Fibroblast of lung (primary cell): ENCODE data around the gene EFCAB6. TPM values are rescaled to one million over a fixed set of nuclear protein-coding genes. Genes with fewer than 3 reads are reported as not detected.

Experiments
- DNase-seq, 2 donors: peaks; one replicate each; pipeline versions ENCODE4 v3.0.0 to v3.0.0-alpha.2; 2010; ENCODE audit warnings: low read depth in 2 of 2
- H2AFZ ChIP-seq: 2 replicates; pipeline ENCODE4 v1.5.1; 2012; ENCODE audit warnings: low read length, control low read depth, inconsistent platforms
- H3K27ac ChIP-seq: 2 replicates; pipeline ENCODE4 v1.5.1; 2011; ENCODE audit warnings: low read length, control low read depth; ENCODE audit not compliant: insufficient read depth
- H3K27me3 ChIP-seq: 2 replicates; pipeline ENCODE4 v1.5.1; 2011; ENCODE audit warnings: mild to moderate bottlenecking, low read length; ENCODE audit not compliant: control insufficient read depth, insufficient read depth
- H3K36me3 ChIP-seq: 2 replicates; pipeline ENCODE4 v1.5.1; 2011; ENCODE audit warnings: low read length; ENCODE audit not compliant: control insufficient read depth, insufficient read depth
- H3K4me1 ChIP-seq: 2 replicates; pipeline ENCODE4 v1.5.1; 2011; ENCODE audit warnings: low read length; ENCODE audit not compliant: control insufficient read depth, insufficient read depth; ENCODE audit errors: extremely low read depth
- H3K4me2 ChIP-seq: 2 replicates; pipeline ENCODE4 v1.5.1; 2011; ENCODE audit warnings: low read length, control low read depth; ENCODE audit not compliant: insufficient read depth; ENCODE audit errors: extremely low read depth
- H3K4me3 ChIP-seq, 4 experiments: fragments of 200-600 bp in 1 of 4; sonication (generic) in 1 of 4; replicated peaks in 1 of 4; 2 replicates each; pipeline ENCODE4 v1.5.1; 2011 to 2016; ENCODE audit warnings: low read length in 4 of 4, low read depth in 3 of 4, mild to moderate bottlenecking in 3 of 4, control low read depth in 2 of 4, inconsistent platforms in 1 of 4, mixed read lengths in 1 of 4; ENCODE audit not compliant: insufficient read depth in 1 of 4; ENCODE audit errors: control extremely low read depth in 1 of 4
- H3K79me2 ChIP-seq: 2 replicates; pipeline ENCODE4 v1.5.1; 2012; ENCODE audit warnings: mild to moderate bottlenecking, low read length, inconsistent platforms; ENCODE audit not compliant: control insufficient read depth, insufficient read depth
- H3K9ac ChIP-seq: 2 replicates; pipeline ENCODE4 v1.5.1; 2011; ENCODE audit warnings: mild to moderate bottlenecking, low read length, control low read depth; ENCODE audit not compliant: insufficient read depth
- H3K9me3 ChIP-seq: 2 replicates; pipeline ENCODE4 v1.5.1; 2012; ENCODE audit warnings: low read depth, low read length; ENCODE audit not compliant: control insufficient read depth, insufficient read depth
- H4K20me1 ChIP-seq: 2 replicates; pipeline ENCODE4 v1.5.1; 2011; ENCODE audit warnings: low read length; ENCODE audit not compliant: control insufficient read depth, insufficient read depth; ENCODE audit errors: extremely low read depth
- CTCF ChIP-seq, 2 donors: IDR thresholded peaks in 1 of 2; conservative IDR thresholded peaks in 1 of 2; 1 replicate in 1 of 2; 2 replicates in 1 of 2; pipeline ENCODE4 v1.5.1; 2011 to 2012; ENCODE audit warnings: low read length in 2 of 2, control low read depth in 1 of 2, inconsistent platforms in 1 of 2, low read depth in 1 of 2, mild to moderate bottlenecking in 1 of 2
- EZH2 ChIP-seq: IDR thresholded peaks from 2 replicates; pipeline ENCODE4 v1.5.1; 2012; ENCODE audit warnings: low read length, control low read depth, mild to moderate bottlenecking; ENCODE audit errors: missing control alignments
- polyA plus RNA-seq, 2 donors: library from polyadenylated mRNA; depleted of rRNA in 1 of 2; stranded (reverse) in 1 of 2; unstranded in 1 of 2; fragments of >200 nt; gene quantifications; 2 replicates each; pipeline ENCODE4 v1.2.1, GENCODE V29; 2011 to 2012; ENCODE audit warnings: missing spikeins in 1 of 2
- total RNA-seq: library from RNA; depleted of rRNA; stranded (reverse); fragments of >200 nt; gene quantifications from 2 replicates; pipeline ENCODE4 v1.2.1, GENCODE V29; 2014

Gene EFCAB6
- total and polyA plus RNA-seq, 2 donors (not counting 1 experiment from before 2014, with no cell fraction given): 1.0 to 1.5 TPM

DNA sequence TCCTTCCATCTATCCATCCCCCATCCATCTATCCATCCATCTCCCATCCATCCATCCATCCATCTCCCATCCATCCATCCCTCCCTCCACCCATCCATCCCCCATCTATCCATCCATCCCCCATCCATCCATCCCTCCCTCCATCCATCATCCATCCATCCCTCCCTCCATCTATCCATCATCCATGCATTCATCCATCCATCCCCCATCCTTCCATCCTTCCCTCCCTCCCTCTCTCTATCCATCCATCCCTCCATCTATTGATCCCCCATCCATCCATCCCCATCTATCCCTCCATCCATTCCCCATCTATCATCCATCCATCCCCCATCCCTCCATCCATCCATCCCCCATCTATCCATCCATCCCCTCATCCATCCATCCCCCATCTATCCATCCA lies 303.6 kb downstream of the EFCAB6 start:
- Histone ChIP-seq H3K4me2 (no peak overlapping the region), H3K4me1 (no peaks in the 10 kb centered on the region), H2AFZ (no peak overlapping the region), H4K20me1 (no peaks in the 10 kb centered on the region), H3K79me2 (no peaks in the 10 kb centered on the region), H3K9ac (no peak overlapping the region), H3K9me3 (peaks cover 2% of the 10 kb centered on the region), H3K4me3 (no peak overlapping the region), H3K27ac (no peak overlapping the region), H3K36me3 (no peaks in the 10 kb centered on the region), H3K27me3 (no peaks in the 10 kb centered on the region)
- DNase-seq: no peak
- TF ChIP-seq EZH2: no peak
- no peak for TF ChIP-seq CTCF (conservative IDR thresholded peaks at IDR 0.05 in 1 of 2, IDR thresholded peaks at IDR 0.05 in 1 of 2; ENCODE audit: low read depth in 1 of 2, low read length in 2 of 2)

DNA sequence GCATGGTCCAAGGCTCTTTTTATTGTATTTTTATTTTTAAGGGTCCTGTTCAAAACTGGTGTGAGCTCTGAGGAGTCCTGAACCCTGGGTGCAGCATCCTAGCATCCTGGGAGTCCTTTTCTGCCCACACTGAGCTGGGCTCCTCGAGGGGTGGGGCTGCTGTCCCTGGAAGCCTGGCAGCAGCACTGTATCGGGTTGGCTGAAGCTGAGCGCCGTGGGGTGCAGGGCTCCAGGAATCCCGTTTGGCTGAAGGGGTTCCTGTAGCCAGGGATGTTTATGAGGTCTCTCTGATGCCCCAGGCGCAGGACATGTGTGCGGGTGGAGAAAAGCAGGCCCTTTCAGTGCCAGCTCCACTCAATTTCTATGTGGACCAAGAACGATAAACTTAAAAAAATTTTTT lies 304.9 kb downstream of the EFCAB6 start:
- Histone ChIP-seq H3K36me3 (no peaks in the 10 kb centered on the region), H3K4me1 (no peaks in the 10 kb centered on the region), H4K20me1 (no peaks in the 10 kb centered on the region), H3K4me2 (no peak overlapping the region), H3K79me2 (no peaks in the 10 kb centered on the region), H3K9me3 (peaks cover 2% of the 10 kb centered on the region), H3K4me3 (no peak overlapping the region), H3K27ac (no peak overlapping the region), H3K27me3 (no peaks in the 10 kb centered on the region), H3K9ac (no peak overlapping the region), H2AFZ (no peak overlapping the region)
- TF ChIP-seq EZH2 (no peak), CTCF (conservative IDR thresholded peaks at IDR 0.05 in 1 of 2, IDR thresholded peaks at IDR 0.05 in 1 of 2; ENCODE audit: low read depth in 1 of 2, low read length in 2 of 2) (no peak)
- no peak for DNase-seq

DNA sequence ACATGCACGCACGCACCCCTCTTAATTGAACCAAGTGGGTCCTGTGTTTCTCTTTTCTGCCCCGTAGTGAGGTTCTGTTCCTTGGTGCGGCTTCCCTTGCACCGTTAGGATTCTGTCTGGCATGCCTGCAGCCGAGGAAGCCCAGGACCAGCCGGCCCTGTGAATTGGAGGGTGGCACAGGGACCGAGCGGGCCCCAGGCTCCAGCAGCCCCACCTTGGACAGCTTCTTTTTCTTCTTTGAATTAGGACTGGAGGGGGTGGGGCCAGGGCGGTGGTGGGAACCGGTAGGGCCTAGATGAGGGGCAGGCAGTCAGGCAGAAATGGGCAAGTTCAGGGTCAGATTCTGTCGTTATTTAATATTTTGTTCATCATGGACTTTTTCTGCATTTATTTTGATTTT lies 305.6 kb downstream of the EFCAB6 start:
- no peak for TF ChIP-seq EZH2
- TF ChIP-seq CTCF (conservative IDR thresholded peaks at IDR 0.05 in 1 of 2, IDR thresholded peaks at IDR 0.05 in 1 of 2; ENCODE audit: low read depth in 1 of 2, low read length in 2 of 2): no peak
- Histone ChIP-seq H3K9me3 (peaks cover 2% of the 10 kb centered on the region), H3K79me2 (no peaks in the 10 kb centered on the region), H3K4me1 (no peaks in the 10 kb centered on the region), H4K20me1 (no peaks in the 10 kb centered on the region), H3K36me3 (no peaks in the 10 kb centered on the region), H3K27ac (no peak overlapping the region), H2AFZ (no peak overlapping the region), H3K27me3 (no peaks in the 10 kb centered on the region), H3K9ac (no peak overlapping the region), H3K4me2 (no peak overlapping the region), H3K4me3 (no peak overlapping the region)
- DNase-seq: no peak
